DOHH2 (cell line): ENCODE data around the gene SNX30.

Source experiments
- H3F3A ChIP-seq: fragments of 200-600 bp; sonication (generic), shearing (Covaris generic); 2 replicates; pipeline ENCODE4 v1.6.0; 2016; ENCODE audit warnings: antibody characterized with exemption, mild to moderate bottlenecking; ENCODE audit not compliant: control insufficient read depth, insufficient read depth
- H3K27ac ChIP-seq: fragments of 200-600 bp; sonication (generic); 2 replicates; pipeline ENCODE4 v1.5.1; 2014; ENCODE audit warnings: low read depth, mild to moderate bottlenecking, low read length, moderate library complexity
- H3K27me3 ChIP-seq: fragments of 200-600 bp; sonication (generic); 2 replicates; pipeline ENCODE4 v1.6.1; 2014; ENCODE audit warnings: mild to moderate bottlenecking, low read length, mixed read lengths; ENCODE audit not compliant: control insufficient read depth
- H3K36me3 ChIP-seq: fragments of 200-600 bp; sonication (generic); 2 replicates; pipeline ENCODE4 v1.6.1; 2014; ENCODE audit warnings: mild to moderate bottlenecking, low read length, moderate library complexity, mixed read lengths; ENCODE audit not compliant: control insufficient read depth
- H3K4me1 ChIP-seq: fragments of 200-600 bp; sonication (generic); 2 replicates; pipeline ENCODE4 v1.6.1; 2014; ENCODE audit warnings: mild to moderate bottlenecking, low read length, mixed read lengths; ENCODE audit not compliant: control insufficient read depth
- H3K4me2 ChIP-seq: fragments of 200-600 bp; sonication (generic); 2 replicates; pipeline ENCODE4 v1.6.0; 2014; ENCODE audit warnings: mild to moderate bottlenecking, low read length, moderate library complexity
- H3K4me3 ChIP-seq: fragments of 200-600 bp; sonication (generic); 2 replicates; pipeline ENCODE4 v1.5.1; 2014; ENCODE audit warnings: mild to moderate bottlenecking, low read length, mixed read lengths
- H3K79me2 ChIP-seq: fragments of 200-600 bp; sonication (generic); 2 replicates; pipeline ENCODE4 v1.6.1; 2014; ENCODE audit warnings: mild to moderate bottlenecking, low read length, mixed read lengths; ENCODE audit not compliant: control insufficient read depth
- H3K9me2 ChIP-seq: fragments of 200-600 bp; sonication (generic); replicated peaks from 2 replicates; pipeline ENCODE4 v1.6.1; 2014; ENCODE audit warnings: mild to moderate bottlenecking, low read length, mixed read lengths; ENCODE audit not compliant: control insufficient read depth
- H3K9me3 ChIP-seq: fragments of 200-600 bp; sonication (generic); 2 replicates; pipeline ENCODE4 v1.6.1; 2014; ENCODE audit warnings: antibody characterized with exemption, low read length, mixed read lengths; ENCODE audit not compliant: control insufficient read depth, insufficient read depth
- H4K20me1 ChIP-seq: fragments of 200-600 bp; sonication (generic); 2 replicates; pipeline ENCODE4 v1.6.0; 2014; ENCODE audit warnings: low read depth, mild to moderate bottlenecking, antibody characterized with exemption, low read length, moderate library complexity; ENCODE audit not compliant: control insufficient read depth, insufficient read depth
- EZH2phosphoT487 ChIP-seq: fragments of 200-600 bp; sonication (generic); IDR thresholded peaks from 2 replicates; pipeline ENCODE4 v1.6.1; 2017; ENCODE audit warnings: borderline replicate concordance, mild to moderate bottlenecking, antibody characterized with exemption, low read length, moderate library complexity, mixed read lengths
- TF ChIP-seq, protein P1 (sequence below): fragments of 200-600 bp; sonication (generic); IDR thresholded peaks from one replicate; pipeline ENCODE4 v1.5.1; 2014; ENCODE audit warnings: antibody characterized with exemption, mild to moderate bottlenecking, low read depth, low read length; ENCODE audit not compliant: poor library complexity, severe bottlenecking

SNX30 gene

DNA sequence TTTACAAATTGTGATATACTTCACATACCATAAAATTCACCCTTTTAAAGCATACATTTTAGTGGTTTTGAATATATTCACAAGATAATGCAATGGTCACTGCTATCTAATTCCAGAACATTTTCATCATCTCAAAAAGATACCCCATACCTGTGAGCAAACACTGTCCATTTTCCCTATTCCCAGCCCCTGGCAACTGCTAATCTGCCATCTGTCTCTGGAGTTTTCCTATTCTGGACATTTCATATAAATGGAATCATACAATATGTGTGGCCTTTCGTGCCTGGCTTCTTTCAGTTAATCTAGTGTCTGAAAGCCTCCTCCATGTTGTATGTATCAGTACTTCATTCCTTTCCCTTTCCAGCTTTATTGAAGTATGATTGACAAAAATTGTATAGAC, 14.7 kb downstream of the SNX30 start:
- H3K4me1 ChIP-seq, result no peaks in the 10 kb centered on the region
- H3K4me2 ChIP-seq, result no peak overlapping the region
- peaks cover 71% of the 10 kb centered on the region for H3K79me2 ChIP-seq
- no peaks in the 10 kb centered on the region for H3K27me3 ChIP-seq
- H3K9me3 ChIP-seq, result no peaks in the 10 kb centered on the region
- peaks cover 5% of the 10 kb centered on the region; the same call in 1 of the 2 replicates for H3K36me3 ChIP-seq
- no peak overlapping the region for H3K27ac ChIP-seq
- H3F3A ChIP-seq, result no peaks in the 10 kb centered on the region
- no peaks in the 10 kb centered on the region for H3K9me2 ChIP-seq
- no peaks in the 10 kb centered on the region for H4K20me1 ChIP-seq
- no peak overlapping the region for H3K4me3 ChIP-seq
- TF ChIP-seq EZH2phosphoT487, result no peak
- TF ChIP-seq, protein P1, sequence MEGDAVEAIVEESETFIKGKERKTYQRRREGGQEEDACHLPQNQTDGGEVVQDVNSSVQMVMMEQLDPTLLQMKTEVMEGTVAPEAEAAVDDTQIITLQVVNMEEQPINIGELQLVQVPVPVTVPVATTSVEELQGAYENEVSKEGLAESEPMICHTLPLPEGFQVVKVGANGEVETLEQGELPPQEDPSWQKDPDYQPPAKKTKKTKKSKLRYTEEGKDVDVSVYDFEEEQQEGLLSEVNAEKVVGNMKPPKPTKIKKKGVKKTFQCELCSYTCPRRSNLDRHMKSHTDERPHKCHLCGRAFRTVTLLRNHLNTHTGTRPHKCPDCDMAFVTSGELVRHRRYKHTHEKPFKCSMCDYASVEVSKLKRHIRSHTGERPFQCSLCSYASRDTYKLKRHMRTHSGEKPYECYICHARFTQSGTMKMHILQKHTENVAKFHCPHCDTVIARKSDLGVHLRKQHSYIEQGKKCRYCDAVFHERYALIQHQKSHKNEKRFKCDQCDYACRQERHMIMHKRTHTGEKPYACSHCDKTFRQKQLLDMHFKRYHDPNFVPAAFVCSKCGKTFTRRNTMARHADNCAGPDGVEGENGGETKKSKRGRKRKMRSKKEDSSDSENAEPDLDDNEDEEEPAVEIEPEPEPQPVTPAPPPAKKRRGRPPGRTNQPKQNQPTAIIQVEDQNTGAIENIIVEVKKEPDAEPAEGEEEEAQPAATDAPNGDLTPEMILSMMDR, result no peak

- H3K9me2 ChIP-seq, result no peaks in the 10 kb centered on the region
- no peaks in the 10 kb centered on the region for H3K9me3 ChIP-seq
- peaks cover 42% of the 10 kb centered on the region for H3K4me1 ChIP-seq
- H3K27me3 ChIP-seq, result no peaks in the 10 kb centered on the region
- H3K36me3 ChIP-seq, result peaks cover 5% of the 10 kb centered on the region; the same call in 1 of the 2 replicates
- H3K27ac ChIP-seq, result no peak overlapping the region
- H3K79me2 ChIP-seq, result peaks cover 70% of the 10 kb centered on the region
- H3K4me3 ChIP-seq, result peak overlapping the region; percentile 6; the same call in 1 of the 2 replicates
- peaks cover 4% of the 10 kb centered on the region; the same call in 1 of the 2 replicates for H4K20me1 ChIP-seq
- no peak for TF ChIP-seq EZH2phosphoT487
- TF ChIP-seq, protein P1, result no peak
- peaks cover 5% of the 10 kb centered on the region; the same call in 1 of the 2 replicates for H3F3A ChIP-seq
- peak overlapping the region; percentile 41 for H3K4me2 ChIP-seq
Observed at GRCh38 chr9:112771359-112772214, 21.0 kb downstream of the SNX30 start.

DNA sequence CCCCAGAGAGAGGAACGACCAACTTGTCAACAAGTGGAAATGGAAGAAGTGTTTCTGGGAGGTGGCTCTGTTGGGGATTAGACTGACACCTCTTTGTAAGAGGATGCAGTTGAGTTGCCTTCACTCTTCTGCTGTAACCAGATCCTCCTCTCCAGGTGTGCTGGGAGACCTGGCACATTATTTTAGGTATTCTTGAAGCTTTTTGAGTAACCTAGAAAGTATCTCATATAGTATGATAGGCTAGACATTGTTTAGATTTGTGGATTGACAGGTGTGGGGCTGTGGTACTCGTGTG, 21.6 kb downstream of the SNX30 start:
- Histone ChIP-seq H3K79me2 (peaks cover 72% of the 10 kb centered on the region), H3F3A (peaks cover 5% of the 10 kb centered on the region; the same call in 1 of the 2 replicates), H3K4me3 (peak overlapping the region; percentile 6; the same call in 1 of the 2 replicates), H3K36me3 (peaks cover 5% of the 10 kb centered on the region; the same call in 1 of the 2 replicates), H4K20me1 (peaks cover 4% of the 10 kb centered on the region; the same call in 1 of the 2 replicates), H3K27me3 (no peaks in the 10 kb centered on the region), H3K4me1 (peaks cover 42% of the 10 kb centered on the region), H3K9me2 (no peaks in the 10 kb centered on the region), H3K27ac (no peak overlapping the region), H3K4me2 (peak overlapping the region; percentile 41), H3K9me3 (no peaks in the 10 kb centered on the region)
- no peak for TF ChIP-seq EZH2phosphoT487
- TF ChIP-seq, protein P1, result no peak
